ENCODE measurements around the gene CCDC172.

Gene CCDC172

GRCh38 chr10:116398224-116398623, 74.0 kb downstream of the CCDC172 start:
- DNase-seq (ENCODE audit: low read depth) = no peak
- H3K4me3 ChIP-seq (ENCODE audit: low read length) = no peak overlapping the region
- no peak for TF ChIP-seq CTCF (conservative IDR thresholded peaks at IDR 0.05; ENCODE audit: low read depth, low read length)

DNA sequence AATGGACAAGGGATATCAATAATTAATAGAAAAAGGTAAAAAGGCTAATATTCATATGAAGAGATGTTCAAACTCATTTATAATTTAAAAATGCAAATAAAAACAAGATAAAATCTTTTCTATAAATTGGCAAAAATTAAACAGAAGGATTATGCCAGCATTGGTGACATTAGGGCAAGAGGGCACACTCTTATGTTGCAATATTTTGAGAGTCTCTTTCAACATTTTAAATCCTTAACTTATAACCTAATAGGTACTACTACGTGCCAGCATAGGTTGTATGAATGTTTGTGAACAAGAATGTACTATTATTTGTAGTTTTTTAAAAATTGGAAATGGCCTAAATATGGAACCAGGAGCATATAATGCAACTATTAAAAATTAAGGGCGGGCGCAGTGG, 78.6 kb downstream of the CCDC172 start:
- DNase-seq (ENCODE audit: low read depth) = no peak
- TF ChIP-seq CTCF (conservative IDR thresholded peaks at IDR 0.05; ENCODE audit: low read depth, low read length) = no peak
- H3K4me3 ChIP-seq (ENCODE audit: low read length) = no peak overlapping the region

DNA sequence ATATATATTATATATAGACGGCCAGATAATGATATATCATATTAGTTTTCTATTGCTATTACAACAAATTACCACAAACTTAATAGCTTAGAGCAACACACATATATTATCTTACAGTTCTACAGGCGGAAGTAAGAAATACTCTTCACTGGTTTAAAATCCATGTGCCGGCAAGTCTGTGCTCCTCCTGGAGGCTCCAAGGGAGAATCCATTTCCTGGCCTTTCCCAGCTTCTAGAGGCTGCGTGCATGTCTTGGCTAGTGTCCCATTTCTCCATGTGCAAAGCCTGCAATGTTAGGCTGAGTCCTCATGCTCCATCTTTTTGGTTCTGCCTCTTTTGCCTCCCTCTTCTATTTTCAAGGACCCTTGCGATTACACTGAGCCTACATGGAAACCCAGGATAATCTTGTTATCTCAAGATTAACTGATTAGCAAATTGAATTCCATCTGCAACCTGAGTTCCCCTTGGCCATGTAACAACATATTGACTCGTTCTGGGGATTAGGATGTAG, 79.5 kb downstream of the CCDC172 start:
- no peak for TF ChIP-seq CTCF (conservative IDR thresholded peaks at IDR 0.05; ENCODE audit: low read depth, low read length)
- DNase-seq (ENCODE audit: low read depth) = no peak
- H3K4me3 ChIP-seq (ENCODE audit: low read length) = no peak overlapping the region

- no peak overlapping the region for H3K4me3 ChIP-seq (ENCODE audit: low read length)
- TF ChIP-seq CTCF (conservative IDR thresholded peaks at IDR 0.05; ENCODE audit: low read depth, low read length) = no peak
- DNase-seq (ENCODE audit: low read depth) = no peak
Measured at GRCh38 chr10:116408719-116409118, 84.5 kb downstream of the CCDC172 start.

DNA sequence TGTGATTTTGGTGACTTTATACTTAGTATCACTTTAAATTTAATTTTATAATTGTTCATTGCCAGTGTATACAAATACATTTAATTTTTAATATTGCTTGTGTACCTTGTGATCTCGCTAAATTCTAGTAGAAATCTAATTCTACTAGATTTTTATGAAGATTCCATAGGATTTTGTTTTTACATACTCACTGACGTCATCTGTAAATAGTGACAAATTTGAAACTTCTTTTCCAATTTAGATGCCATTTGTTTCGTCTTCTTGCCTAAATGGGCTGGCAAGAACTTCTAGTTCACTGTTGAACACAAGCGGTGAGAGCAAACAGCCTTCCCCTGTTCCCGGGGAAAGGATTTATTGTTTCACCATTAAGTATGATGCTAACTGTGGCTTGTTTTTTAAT, 86.1 kb downstream of the CCDC172 start:
- DNase-seq (ENCODE audit: low read depth) = no peak
- TF ChIP-seq CTCF (conservative IDR thresholded peaks at IDR 0.05; ENCODE audit: low read depth, low read length) = no peak
- H3K4me3 ChIP-seq (ENCODE audit: low read length) = no peak overlapping the region

DNA sequence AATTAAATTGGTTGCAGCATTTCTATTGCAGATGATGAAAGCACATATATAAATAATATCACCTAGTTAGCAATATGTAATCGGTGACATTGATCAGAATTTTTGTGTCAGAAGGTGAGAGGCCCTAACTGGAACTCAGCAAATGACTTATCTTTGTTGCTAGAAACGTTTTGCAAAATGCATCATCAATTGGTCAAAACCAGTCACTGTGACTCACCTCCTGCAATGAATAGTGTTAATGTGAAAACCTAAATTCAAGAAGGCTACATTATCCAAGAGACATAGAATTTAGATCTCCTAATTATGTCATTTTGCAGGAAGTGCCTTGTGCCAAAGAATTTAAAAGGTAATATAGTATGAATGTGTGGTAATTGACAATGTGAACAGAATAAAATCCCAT, 93.6 kb downstream of the CCDC172 start:
- H3K4me3 ChIP-seq (ENCODE audit: low read length) = no peak overlapping the region
- DNase-seq (ENCODE audit: low read depth) = no peak
- no peak for TF ChIP-seq CTCF (conservative IDR thresholded peaks at IDR 0.05; ENCODE audit: low read depth, low read length)

- TF ChIP-seq CTCF (conservative IDR thresholded peaks at IDR 0.05; ENCODE audit: low read depth, low read length) = no peak
Measured at GRCh38 chr10:116418389-116418788, 94.1 kb downstream of the CCDC172 start.

More at GRCh38 chr10:116418389-116418788, 94.1 kb downstream of the CCDC172 start:
- DNase-seq (ENCODE audit: low read depth) = peak; percentile 34
- no peak overlapping the region for H3K4me3 ChIP-seq (ENCODE audit: low read length)
